HL-60 (cell line): ENCODE data around the gene DOCK1.

Experiments
- DNase-seq, 2 experiments: peaks; one replicate each; pipeline ENCODE4 v3.0.0-alpha.2; 2010 to 2020; ENCODE audit warnings: low read depth in 1 of 2, low spot score in 1 of 2
- H3K27ac ChIP-seq: fragments of 250-450 bp; sonication (Bioruptor Pico); replicated peaks from 2 replicates; pipeline ENCODE4 v1.5.1; 2020; ENCODE audit warnings: mild to moderate bottlenecking, moderate library complexity
- H3K27me3 ChIP-seq: fragments of 250-450 bp; sonication (Bioruptor Pico); 2 replicates; pipeline ENCODE4 v1.5.1; 2021; ENCODE audit warnings: mild to moderate bottlenecking, moderate library complexity; ENCODE audit not compliant: insufficient read depth, poor library complexity, severe bottlenecking
- H3K4me3 ChIP-seq: replicated peaks from 2 replicates; pipeline ENCODE4 v1.5.1; 2011; ENCODE audit warnings: mild to moderate bottlenecking, control low read depth, low read length; ENCODE audit not compliant: insufficient read depth
- CTCF ChIP-seq: IDR thresholded peaks from one replicate; pipeline ENCODE4 v1.5.1; 2011; ENCODE audit warnings: low read length, control low read depth, inconsistent platforms; ENCODE audit not compliant: insufficient read depth
- GABPA ChIP-seq: IDR thresholded peaks from 2 replicates; pipeline ENCODE4 v1.6.1; 2012; ENCODE audit warnings: low read depth
- POLR2AphosphoS5 ChIP-seq: IDR thresholded peaks from 2 replicates; pipeline ENCODE4 v1.6.1; 2012; ENCODE audit warnings: low read depth
- REST ChIP-seq: IDR thresholded peaks from 2 replicates; pipeline ENCODE4 v1.6.1; 2012; ENCODE audit warnings: low read depth; ENCODE audit not compliant: insufficient replicate concordance
- SPI1 ChIP-seq: IDR thresholded peaks from 2 replicates; pipeline ENCODE4 v1.6.1; 2012; ENCODE audit warnings: low read depth, mild to moderate bottlenecking, borderline replicate concordance

The DOCK1 gene

GRCh38 chr10:126893206-126893605 lies 12.0 kb upstream of the DOCK1 start:
- H3K4me3 ChIP-seq: no peak overlapping the region
- H3K27me3 ChIP-seq: no peaks in the 10 kb centered on the region
- DNase-seq: no peak
- TF ChIP-seq CTCF (no peak), GABPA (no peak), POLR2AphosphoS5 (no peak), REST (no peak), SPI1 (no peak)
- H3K27ac ChIP-seq: no peak overlapping the region

GRCh38 chr10:126893841-126894240 lies 11.4 kb upstream of the DOCK1 start:
- H3K27ac ChIP-seq: no peak overlapping the region
- no peak overlapping the region for H3K4me3 ChIP-seq
- H3K27me3 ChIP-seq: no peaks in the 10 kb centered on the region
- DNase-seq: no peak
- no peak for TF ChIP-seq REST
- TF ChIP-seq SPI1: no peak
- no peak for TF ChIP-seq GABPA
- TF ChIP-seq CTCF: no peak
- no peak for TF ChIP-seq POLR2AphosphoS5

GRCh38 chr10:126895214-126895781 lies 9.9 kb upstream of the DOCK1 start:
- H3K27ac ChIP-seq: no peak overlapping the region
- H3K4me3 ChIP-seq: no peak overlapping the region
- DNase-seq: no peak
- H3K27me3 ChIP-seq: no peaks in the 10 kb centered on the region
- no peak for TF ChIP-seq SPI1
- TF ChIP-seq REST: no peak
- no peak for TF ChIP-seq GABPA
- TF ChIP-seq CTCF: no peak
- no peak for TF ChIP-seq POLR2AphosphoS5
